Ascending aorta (tissue), 2 donors: ENCODE results near the gene BET1L. TPM values are rescaled to one million over a fixed set of nuclear protein-coding genes. Genes with fewer than 3 reads are reported as not detected.

ENCODE experiments used
- DNase-seq, 2 donors: peaks; one replicate each; pipeline ENCODE4 v3.0.0-alpha.2; 2019; ENCODE audit warnings: low spot score in 2 of 2
- H3K27ac ChIP-seq, 2 donors: fragments of 200-600 bp; sonication (generic); one replicate each; pipeline ENCODE4 v1.5.1; 2016 to 2017; ENCODE audit warnings: mild to moderate bottlenecking in 1 of 2
- H3K27me3 ChIP-seq: fragments of 200-600 bp; sonication (generic); one replicate; pipeline ENCODE4 v1.5.1; 2017
- H3K36me3 ChIP-seq, 2 donors: fragments of 200-600 bp; sonication (generic); one replicate each; pipeline ENCODE4 v1.5.1; 2016
- H3K4me1 ChIP-seq, 2 donors: fragments of 200-600 bp; sonication (generic); one replicate each; pipeline ENCODE4 v1.5.1; 2016 to 2017; ENCODE audit warnings: mild to moderate bottlenecking in 1 of 2
- H3K4me3 ChIP-seq, 2 donors: fragments of 200-600 bp; sonication (generic); one replicate each; pipeline ENCODE4 v1.5.1; 2016 to 2017; ENCODE audit warnings: mild to moderate bottlenecking in 1 of 2
- H3K9me3 ChIP-seq, 2 donors: fragments of 200-600 bp; sonication (generic); one replicate each; pipeline ENCODE4 v1.5.1; 2016
- intact Hi-C: fragments of 100-400 bp; cut with DNase I; formaldehyde crosslinking; loops from one replicate; pipeline ENCODE4 v1.15.1; 2023
- total RNA-seq: library from RNA; depleted of rRNA; stranded (reverse); fragments of >200 nt; gene quantifications from one replicate; pipeline ENCODE4 v1.1.0, GENCODE V29; 2016
- TF ChIP-seq, protein P1 (sequence below), 3 experiments: fragments of 200-600 bp in 2 of 3; fragments of 450-650 bp in 1 of 3; sonication (generic) in 2 of 3; IDR thresholded peaks; one replicate each; pipeline ENCODE4 v1.5.1; 2016 to 2019; ENCODE audit warnings: antibody characterized with exemption in 3 of 3, mild to moderate bottlenecking in 1 of 3, moderate library complexity in 1 of 3

The BET1L gene
- total RNA-seq, 1 donor from 2014 or later = 42.3 TPM

DNA sequence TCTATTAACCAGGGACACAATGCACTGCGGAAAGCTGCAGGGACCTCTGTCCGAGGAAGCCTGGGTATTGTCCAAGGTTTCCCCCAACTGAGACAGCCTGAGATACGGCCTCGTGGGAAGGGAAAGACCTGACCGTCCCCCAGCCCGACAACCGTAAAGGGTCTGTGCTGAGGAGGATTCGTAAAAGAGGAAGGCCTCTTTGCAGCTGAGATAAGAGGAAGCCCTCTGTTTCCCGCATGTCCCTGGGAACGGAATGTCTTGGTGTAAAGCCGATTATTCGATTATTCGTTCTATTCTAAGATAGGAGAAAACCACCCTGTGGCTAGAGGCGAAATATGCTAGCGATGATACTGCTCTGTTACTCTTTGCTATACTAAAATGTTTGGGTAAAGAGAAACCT is 5.2 kb downstream of the BET1L start:
- TF ChIP-seq, protein P1, sequence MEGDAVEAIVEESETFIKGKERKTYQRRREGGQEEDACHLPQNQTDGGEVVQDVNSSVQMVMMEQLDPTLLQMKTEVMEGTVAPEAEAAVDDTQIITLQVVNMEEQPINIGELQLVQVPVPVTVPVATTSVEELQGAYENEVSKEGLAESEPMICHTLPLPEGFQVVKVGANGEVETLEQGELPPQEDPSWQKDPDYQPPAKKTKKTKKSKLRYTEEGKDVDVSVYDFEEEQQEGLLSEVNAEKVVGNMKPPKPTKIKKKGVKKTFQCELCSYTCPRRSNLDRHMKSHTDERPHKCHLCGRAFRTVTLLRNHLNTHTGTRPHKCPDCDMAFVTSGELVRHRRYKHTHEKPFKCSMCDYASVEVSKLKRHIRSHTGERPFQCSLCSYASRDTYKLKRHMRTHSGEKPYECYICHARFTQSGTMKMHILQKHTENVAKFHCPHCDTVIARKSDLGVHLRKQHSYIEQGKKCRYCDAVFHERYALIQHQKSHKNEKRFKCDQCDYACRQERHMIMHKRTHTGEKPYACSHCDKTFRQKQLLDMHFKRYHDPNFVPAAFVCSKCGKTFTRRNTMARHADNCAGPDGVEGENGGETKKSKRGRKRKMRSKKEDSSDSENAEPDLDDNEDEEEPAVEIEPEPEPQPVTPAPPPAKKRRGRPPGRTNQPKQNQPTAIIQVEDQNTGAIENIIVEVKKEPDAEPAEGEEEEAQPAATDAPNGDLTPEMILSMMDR (IDR thresholded peaks at IDR 0.05) = no peak
- Histone ChIP-seq H3K4me1 (peaks cover 7 to 25% of the 10 kb centered on the region in 2 donors), H3K4me3 (no peak overlapping the region), H3K27me3 (no peaks in the 10 kb centered on the region), H3K9me3 (no peaks in the 10 kb centered on the region), H3K27ac (no peak overlapping the region), H3K36me3 (peaks cover 11 to 50% of the 10 kb centered on the region in 2 donors)
- intact Hi-C loops = no loop called here
- peak in 1 of 2 donors; percentile 37 for DNase-seq

DNA sequence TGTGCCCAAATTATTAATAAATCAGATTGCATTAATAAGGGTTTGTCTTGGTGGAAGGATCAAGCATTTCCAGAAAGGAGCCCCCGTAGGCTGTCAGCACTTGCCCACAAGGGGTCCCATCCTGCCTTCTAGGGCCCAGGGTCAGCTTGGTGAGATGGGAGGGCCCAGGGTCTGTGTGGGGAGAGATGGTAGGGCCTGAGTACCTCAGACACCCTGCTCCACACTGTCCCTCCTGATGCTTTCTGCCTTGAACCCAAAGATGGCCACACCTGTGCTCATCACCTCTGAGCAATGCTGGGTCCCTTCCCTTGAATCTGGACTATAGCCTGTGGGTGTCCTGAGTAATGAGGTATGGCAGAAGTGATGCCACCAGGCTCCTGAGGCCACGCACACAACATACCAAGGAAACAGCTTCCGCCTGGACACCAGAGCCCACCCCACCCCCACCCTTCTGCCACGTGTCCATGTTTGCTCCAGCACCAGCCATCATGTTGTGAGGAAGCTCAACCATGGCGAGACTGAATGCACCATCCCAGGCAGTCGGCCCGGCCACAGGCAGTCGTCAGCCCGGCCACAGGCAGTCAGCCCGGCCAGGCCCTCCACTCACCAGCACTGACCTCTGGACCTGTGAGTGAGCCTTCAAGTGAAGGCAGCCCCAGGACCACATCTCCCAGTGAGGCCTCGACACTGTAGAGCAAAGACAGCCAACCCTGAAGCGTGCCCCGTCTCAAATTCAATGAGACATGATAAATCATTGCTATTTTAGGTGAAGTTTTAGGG is 6.8 kb downstream of the BET1L start:
- Histone ChIP-seq H3K27me3 (no peaks in the 10 kb centered on the region), H3K36me3 (peaks cover 10 to 48% of the 10 kb centered on the region in 2 donors), H3K4me1 (peaks cover under 1 to 15% of the 10 kb centered on the region in 2 donors), H3K27ac (no peak overlapping the region), H3K9me3 (no peaks in the 10 kb centered on the region), H3K4me3 (no peak overlapping the region)
- TF ChIP-seq, protein P1 (IDR thresholded peaks at IDR 0.05) = no peak
- DNase-seq = peak in 1 of 2 donors; percentile 57
- intact Hi-C loops = no loop called here

DNA sequence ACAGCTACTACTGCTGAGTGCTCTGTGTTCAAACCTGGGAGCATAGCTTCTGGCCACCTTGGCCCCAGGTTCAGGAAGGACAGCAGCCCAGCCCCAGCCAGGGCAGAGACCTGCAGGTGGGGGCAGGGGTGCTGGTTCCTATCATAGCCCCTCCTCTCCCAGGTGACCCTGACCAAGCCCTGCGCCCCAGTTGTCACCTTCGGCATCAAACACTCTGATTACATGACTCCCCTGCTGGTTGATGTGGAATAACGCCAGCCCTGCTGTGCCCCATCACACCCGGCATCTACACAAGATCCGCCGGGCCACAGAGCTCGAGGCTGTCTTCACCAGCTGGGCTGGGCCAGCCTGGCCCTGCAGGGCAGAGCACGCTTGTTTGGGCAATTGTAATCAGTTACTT is 7.4 kb downstream of the BET1L start:
- peaks cover 0 to 8% of the 10 kb centered on the region in 2 donors for H3K4me1 ChIP-seq
- no peak overlapping the region for H3K4me3 ChIP-seq
- H3K27ac ChIP-seq = no peak overlapping the region
- H3K9me3 ChIP-seq = no peaks in the 10 kb centered on the region
- intact Hi-C loops = no loop called here
- H3K27me3 ChIP-seq = no peaks in the 10 kb centered on the region
- TF ChIP-seq, protein P1 (IDR thresholded peaks at IDR 0.05) = no peak
- H3K36me3 ChIP-seq = peaks cover 6 to 41% of the 10 kb centered on the region in 2 donors
- peak in 1 of 2 donors; percentile 54 for DNase-seq

DNA sequence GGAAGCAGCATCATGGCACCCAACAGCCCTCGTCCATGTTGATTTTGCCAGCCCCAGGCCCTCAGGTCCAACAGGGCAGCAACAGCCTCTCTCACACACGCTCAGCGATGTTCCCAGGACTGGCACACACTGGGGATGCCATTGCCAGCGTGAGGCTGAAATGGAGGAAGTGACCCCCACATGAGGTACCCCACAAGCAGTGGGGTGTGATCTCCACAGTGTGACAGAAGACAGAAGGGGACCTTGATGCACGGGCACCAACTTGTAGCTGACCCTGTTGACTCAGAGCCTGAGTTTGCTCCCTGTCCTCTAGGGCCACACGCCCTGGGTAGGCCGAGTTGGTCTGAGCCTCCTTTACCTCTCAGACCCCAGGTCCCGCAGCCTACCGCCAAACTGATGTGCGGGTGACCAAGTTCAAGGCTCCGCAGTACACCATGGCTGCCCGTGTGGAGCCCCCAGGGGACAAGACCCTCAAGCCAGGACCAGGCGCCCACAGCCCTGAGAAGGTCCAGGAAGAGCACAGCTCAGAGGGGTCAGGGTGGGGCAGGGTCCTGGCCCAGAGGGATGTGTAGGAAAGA is 8.1 kb downstream of the BET1L start:
- no peaks in the 10 kb centered on the region for H3K27me3 ChIP-seq
- no peak overlapping the region for H3K4me3 ChIP-seq
- H3K9me3 ChIP-seq = no peaks in the 10 kb centered on the region
- peaks cover 0 to 34% of the 10 kb centered on the region in 2 donors for H3K36me3 ChIP-seq
- H3K4me1 ChIP-seq = peaks cover 0 to 3% of the 10 kb centered on the region in 2 donors
- intact Hi-C loops = no loop called here
- DNase-seq = peak in 1 of 2 donors; percentile 59
- no peak overlapping the region for H3K27ac ChIP-seq
- TF ChIP-seq, protein P1 (IDR thresholded peaks at IDR 0.05) = no peak

DNA sequence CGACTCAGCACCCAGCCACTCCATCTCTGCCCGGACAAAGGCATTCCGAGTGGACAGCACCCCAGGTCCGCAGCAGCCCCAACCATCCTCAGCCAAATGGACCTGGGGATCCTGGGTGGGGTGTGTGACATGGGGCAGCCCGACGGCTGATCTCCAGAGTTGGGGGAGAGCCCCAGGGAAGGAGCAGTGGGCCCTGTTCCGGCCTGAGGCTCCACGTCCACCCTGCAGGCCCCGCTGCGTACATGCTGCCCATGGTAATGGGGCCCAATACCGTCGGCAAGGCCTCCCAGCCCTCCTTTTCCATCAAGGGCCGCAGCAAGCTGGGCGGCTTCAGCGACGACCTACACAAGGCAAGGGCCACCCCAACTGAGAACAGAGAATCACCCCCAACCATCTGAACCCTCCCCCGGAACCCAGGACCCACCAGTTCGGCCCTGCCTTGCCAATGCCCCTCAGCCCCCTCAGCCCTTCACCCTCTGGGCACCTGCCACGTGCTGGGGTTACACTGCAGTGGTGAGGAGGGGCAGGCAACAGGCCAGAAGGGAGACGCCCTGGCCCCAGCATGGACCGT is 8.9 kb downstream of the BET1L start:
- Histone ChIP-seq H3K27ac (no peak overlapping the region), H3K27me3 (no peaks in the 10 kb centered on the region), H3K4me1 (no peaks in the 10 kb centered on the region), H3K4me3 (no peak overlapping the region), H3K9me3 (no peaks in the 10 kb centered on the region), H3K36me3 (peaks cover 0 to 27% of the 10 kb centered on the region in 2 donors)
- intact Hi-C loops = no loop called here
- DNase-seq = peak in 1 of 2 donors; percentile 57
- TF ChIP-seq, protein P1 (IDR thresholded peaks at IDR 0.05) = no peak
